ENCODE measurements around the gene ARHGAP20.

The ARHGAP20 gene

DNA sequence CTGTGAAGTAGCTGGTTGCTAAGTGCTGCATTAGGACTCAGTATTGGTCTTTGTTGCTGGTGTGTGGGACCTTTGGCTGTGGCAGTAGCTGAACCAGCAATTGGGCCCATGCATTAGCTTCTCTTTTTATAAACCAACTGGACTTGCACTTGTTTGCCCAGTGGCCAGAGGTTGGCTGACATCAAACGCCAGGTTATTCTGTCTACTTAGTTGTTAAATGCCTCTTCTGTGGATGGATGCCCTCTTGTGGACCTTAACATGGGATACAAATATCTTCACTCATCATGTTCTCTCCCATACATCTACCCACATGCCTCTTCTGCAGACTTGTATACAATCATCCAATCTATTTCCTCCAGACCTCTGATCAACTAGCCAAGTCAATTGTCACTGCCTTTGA lies 26.4 kb upstream of the ARHGAP20 start:
- Histone ChIP-seq H3K4me1 (ENCODE audit: control insufficient read depth in 1 of 2, insufficient read depth in 2 of 2, low read length in 2 of 2) (no peaks in the 10 kb centered on the region), H3K36me3 (ENCODE audit: control insufficient read depth in 1 of 2, insufficient read depth in 2 of 2, low read length in 2 of 2) (no peaks in the 10 kb centered on the region), H3K27ac (ENCODE audit: low read depth, low read length) (no peak overlapping the region), H3K9ac (ENCODE audit: low read depth in 1 of 2, low read length in 2 of 2) (no peak overlapping the region), H3K27me3 (ENCODE audit: control insufficient read depth in 1 of 2, insufficient read depth in 2 of 2, low read length in 2 of 2) (no peaks in the 10 kb centered on the region), H3K9me3 (ENCODE audit: control insufficient read depth in 1 of 2, low read length in 2 of 2) (no peaks in the 10 kb centered on the region), H3K4me3 (ENCODE audit: low read depth in 1 of 2, low read length in 2 of 2) (no peak overlapping the region)

DNA sequence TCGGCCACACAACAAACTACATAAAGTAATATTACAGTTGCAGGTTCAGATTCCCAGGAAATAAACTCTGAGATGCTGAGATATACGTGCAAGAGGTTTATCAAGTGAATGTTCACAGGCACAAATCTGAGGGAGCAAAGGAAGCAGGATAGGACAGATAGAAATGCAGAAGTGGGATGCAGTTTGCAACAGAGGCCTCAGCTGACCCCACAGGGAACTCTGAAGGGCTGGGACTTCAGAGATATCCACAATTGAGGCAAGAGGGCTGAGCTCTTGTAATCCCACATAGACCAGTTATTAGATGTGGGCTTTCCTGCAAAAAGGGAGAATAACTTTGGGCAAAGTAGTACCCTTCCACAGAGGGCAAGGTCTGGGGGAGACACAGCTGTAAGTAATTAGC lies 25.4 kb upstream of the ARHGAP20 start:
- no peaks in the 10 kb centered on the region for H3K4me1 ChIP-seq (ENCODE audit: control insufficient read depth in 1 of 2, insufficient read depth in 2 of 2, low read length in 2 of 2)
- H3K27ac ChIP-seq (ENCODE audit: low read depth, low read length), result no peak overlapping the region
- H3K27me3 ChIP-seq (ENCODE audit: control insufficient read depth in 1 of 2, insufficient read depth in 2 of 2, low read length in 2 of 2), result no peaks in the 10 kb centered on the region
- H3K9ac ChIP-seq (ENCODE audit: low read depth in 1 of 2, low read length in 2 of 2), result no peak overlapping the region
- H3K9me3 ChIP-seq (ENCODE audit: control insufficient read depth in 1 of 2, low read length in 2 of 2), result no peaks in the 10 kb centered on the region
- H3K36me3 ChIP-seq (ENCODE audit: control insufficient read depth in 1 of 2, insufficient read depth in 2 of 2, low read length in 2 of 2), result no peaks in the 10 kb centered on the region
- no peak overlapping the region for H3K4me3 ChIP-seq (ENCODE audit: low read depth in 1 of 2, low read length in 2 of 2)

- H3K9me3 ChIP-seq (ENCODE audit: control insufficient read depth in 1 of 2, low read length in 2 of 2), result no peaks in the 10 kb centered on the region
- no peak overlapping the region for H3K9ac ChIP-seq (ENCODE audit: low read depth in 1 of 2, low read length in 2 of 2)
- H3K36me3 ChIP-seq (ENCODE audit: control insufficient read depth in 1 of 2, insufficient read depth in 2 of 2, low read length in 2 of 2), result no peaks in the 10 kb centered on the region
- H3K4me3 ChIP-seq (ENCODE audit: low read depth in 1 of 2, low read length in 2 of 2), result no peak overlapping the region
- no peaks in the 10 kb centered on the region for H3K27me3 ChIP-seq (ENCODE audit: control insufficient read depth in 1 of 2, insufficient read depth in 2 of 2, low read length in 2 of 2)
- no peak overlapping the region for H3K27ac ChIP-seq (ENCODE audit: low read depth, low read length)
- H3K4me1 ChIP-seq (ENCODE audit: control insufficient read depth in 1 of 2, insufficient read depth in 2 of 2, low read length in 2 of 2), result no peaks in the 10 kb centered on the region
Measured at GRCh38 chr11:110736171-110736553, 23.9 kb upstream of the ARHGAP20 start.

- no peaks in the 10 kb centered on the region for H3K9me3 ChIP-seq (ENCODE audit: control insufficient read depth in 1 of 2, low read length in 2 of 2)
- H3K36me3 ChIP-seq (ENCODE audit: control insufficient read depth in 1 of 2, insufficient read depth in 2 of 2, low read length in 2 of 2), result no peaks in the 10 kb centered on the region
- no peaks in the 10 kb centered on the region for H3K4me1 ChIP-seq (ENCODE audit: control insufficient read depth in 1 of 2, insufficient read depth in 2 of 2, low read length in 2 of 2)
- H3K27ac ChIP-seq (ENCODE audit: low read depth, low read length), result no peak overlapping the region
- H3K4me3 ChIP-seq (ENCODE audit: low read depth in 1 of 2, low read length in 2 of 2), result no peak overlapping the region
- H3K27me3 ChIP-seq (ENCODE audit: control insufficient read depth in 1 of 2, insufficient read depth in 2 of 2, low read length in 2 of 2), result no peaks in the 10 kb centered on the region
- no peak overlapping the region for H3K9ac ChIP-seq (ENCODE audit: low read depth in 1 of 2, low read length in 2 of 2)
Measured at GRCh38 chr11:110735455-110736170, 23.4 kb upstream of the ARHGAP20 start.

DNA sequence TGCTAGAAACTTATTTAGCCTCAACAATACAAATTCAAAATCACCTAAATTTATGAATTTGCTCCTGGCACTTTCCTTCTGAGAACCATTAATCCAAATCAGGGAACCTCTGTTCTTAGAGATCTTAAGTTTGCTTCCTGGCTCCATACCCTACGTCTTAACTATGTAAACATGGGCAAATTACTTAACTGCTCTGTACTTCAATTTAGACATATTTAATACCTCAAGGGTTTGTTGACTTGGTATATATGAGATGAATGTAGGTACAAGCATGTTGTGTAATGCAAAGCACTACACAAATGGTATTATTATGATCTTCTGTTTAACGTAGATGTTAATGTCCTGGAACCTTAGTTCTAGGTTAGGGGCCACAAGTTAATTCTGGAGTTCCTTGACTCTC lies 22.6 kb upstream of the ARHGAP20 start:
- H3K4me3 ChIP-seq (ENCODE audit: low read depth in 1 of 2, low read length in 2 of 2), result no peak overlapping the region
- H3K27me3 ChIP-seq (ENCODE audit: control insufficient read depth in 1 of 2, insufficient read depth in 2 of 2, low read length in 2 of 2), result no peaks in the 10 kb centered on the region
- no peak overlapping the region for H3K27ac ChIP-seq (ENCODE audit: low read depth, low read length)
- no peaks in the 10 kb centered on the region for H3K36me3 ChIP-seq (ENCODE audit: control insufficient read depth in 1 of 2, insufficient read depth in 2 of 2, low read length in 2 of 2)
- H3K9me3 ChIP-seq (ENCODE audit: control insufficient read depth in 1 of 2, low read length in 2 of 2), result no peaks in the 10 kb centered on the region
- H3K4me1 ChIP-seq (ENCODE audit: control insufficient read depth in 1 of 2, insufficient read depth in 2 of 2, low read length in 2 of 2), result no peaks in the 10 kb centered on the region
- no peak overlapping the region for H3K9ac ChIP-seq (ENCODE audit: low read depth in 1 of 2, low read length in 2 of 2)

DNA sequence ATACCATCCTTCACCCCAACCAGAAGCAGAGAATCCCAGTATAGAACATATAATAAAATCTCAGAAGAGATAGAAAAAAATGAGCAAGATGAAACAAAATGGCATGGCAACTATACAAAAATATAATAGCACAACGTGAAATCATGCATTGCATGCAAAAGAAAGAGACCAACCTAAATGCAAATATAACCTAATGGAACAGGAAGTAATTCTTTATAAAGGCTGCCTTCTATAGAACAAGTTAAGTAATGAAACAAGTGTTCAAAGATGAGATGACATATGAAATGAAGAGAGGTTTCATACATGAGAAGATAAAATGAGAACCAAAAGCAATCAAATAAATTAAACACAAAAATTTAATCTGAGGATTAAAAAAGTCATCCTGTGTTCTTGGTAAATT lies 18.5 kb upstream of the ARHGAP20 start:
- H3K4me3 ChIP-seq (ENCODE audit: low read depth in 1 of 2, low read length in 2 of 2), result no peak overlapping the region
- no peaks in the 10 kb centered on the region for H3K36me3 ChIP-seq (ENCODE audit: control insufficient read depth in 1 of 2, insufficient read depth in 2 of 2, low read length in 2 of 2)
- no peaks in the 10 kb centered on the region for H3K9me3 ChIP-seq (ENCODE audit: control insufficient read depth in 1 of 2, low read length in 2 of 2)
- no peak overlapping the region for H3K27ac ChIP-seq (ENCODE audit: low read depth, low read length)
- no peaks in the 10 kb centered on the region for H3K27me3 ChIP-seq (ENCODE audit: control insufficient read depth in 1 of 2, insufficient read depth in 2 of 2, low read length in 2 of 2)
- H3K4me1 ChIP-seq (ENCODE audit: control insufficient read depth in 1 of 2, insufficient read depth in 2 of 2, low read length in 2 of 2), result no peaks in the 10 kb centered on the region
- no peak overlapping the region for H3K9ac ChIP-seq (ENCODE audit: low read depth in 1 of 2, low read length in 2 of 2)

- H3K27me3 ChIP-seq (ENCODE audit: control insufficient read depth in 1 of 2, insufficient read depth in 2 of 2, low read length in 2 of 2), result no peaks in the 10 kb centered on the region
- H3K9me3 ChIP-seq (ENCODE audit: control insufficient read depth in 1 of 2, low read length in 2 of 2), result no peaks in the 10 kb centered on the region
- no peak overlapping the region for H3K9ac ChIP-seq (ENCODE audit: low read depth in 1 of 2, low read length in 2 of 2)
- H3K4me1 ChIP-seq (ENCODE audit: control insufficient read depth in 1 of 2, insufficient read depth in 2 of 2, low read length in 2 of 2), result no peaks in the 10 kb centered on the region
- H3K4me3 ChIP-seq (ENCODE audit: low read depth in 1 of 2, low read length in 2 of 2), result no peak overlapping the region
- no peaks in the 10 kb centered on the region for H3K36me3 ChIP-seq (ENCODE audit: control insufficient read depth in 1 of 2, insufficient read depth in 2 of 2, low read length in 2 of 2)
- no peak overlapping the region for H3K27ac ChIP-seq (ENCODE audit: low read depth, low read length)
Measured at GRCh38 chr11:110728883-110729282, 16.6 kb upstream of the ARHGAP20 start.

DNA sequence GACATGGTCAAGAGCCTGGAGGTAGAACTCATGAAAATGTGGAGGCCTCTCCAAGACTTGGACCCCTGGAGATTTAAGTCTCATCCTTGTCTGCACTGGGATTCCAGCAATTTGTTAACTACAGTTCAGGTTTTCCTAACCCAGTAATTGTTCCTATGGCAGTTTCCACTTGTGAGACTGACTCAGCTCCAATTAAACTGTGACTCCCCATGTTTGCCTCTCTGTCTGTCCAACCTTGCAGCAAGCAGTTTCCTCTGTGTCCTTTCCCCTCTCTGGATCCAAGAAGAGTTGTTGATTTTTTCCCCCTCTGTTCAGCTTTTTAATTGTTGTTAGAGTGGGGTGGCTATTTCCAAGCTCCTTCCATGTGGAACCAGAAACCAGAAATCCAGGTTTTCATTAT lies 16.2 kb upstream of the ARHGAP20 start:
- Histone ChIP-seq H3K4me3 (ENCODE audit: low read depth in 1 of 2, low read length in 2 of 2) (no peak overlapping the region), H3K27me3 (ENCODE audit: control insufficient read depth in 1 of 2, insufficient read depth in 2 of 2, low read length in 2 of 2) (no peaks in the 10 kb centered on the region), H3K9ac (ENCODE audit: low read depth in 1 of 2, low read length in 2 of 2) (no peak overlapping the region), H3K36me3 (ENCODE audit: control insufficient read depth in 1 of 2, insufficient read depth in 2 of 2, low read length in 2 of 2) (no peaks in the 10 kb centered on the region), H3K27ac (ENCODE audit: low read depth, low read length) (no peak overlapping the region), H3K4me1 (ENCODE audit: control insufficient read depth in 1 of 2, insufficient read depth in 2 of 2, low read length in 2 of 2) (no peaks in the 10 kb centered on the region), H3K9me3 (ENCODE audit: control insufficient read depth in 1 of 2, low read length in 2 of 2) (no peaks in the 10 kb centered on the region)

GRCh38 chr11:110724358-110724757 lies 12.1 kb upstream of the ARHGAP20 start:
- Histone ChIP-seq H3K4me1 (ENCODE audit: control insufficient read depth in 1 of 2, insufficient read depth in 2 of 2, low read length in 2 of 2) (no peaks in the 10 kb centered on the region), H3K9me3 (ENCODE audit: control insufficient read depth in 1 of 2, low read length in 2 of 2) (no peaks in the 10 kb centered on the region), H3K27ac (ENCODE audit: low read depth, low read length) (no peak overlapping the region), H3K9ac (ENCODE audit: low read depth in 1 of 2, low read length in 2 of 2) (no peak overlapping the region), H3K4me3 (ENCODE audit: low read depth in 1 of 2, low read length in 2 of 2) (no peak overlapping the region), H3K27me3 (ENCODE audit: control insufficient read depth in 1 of 2, insufficient read depth in 2 of 2, low read length in 2 of 2) (no peaks in the 10 kb centered on the region), H3K36me3 (ENCODE audit: control insufficient read depth in 1 of 2, insufficient read depth in 2 of 2, low read length in 2 of 2) (no peaks in the 10 kb centered on the region)

DNA sequence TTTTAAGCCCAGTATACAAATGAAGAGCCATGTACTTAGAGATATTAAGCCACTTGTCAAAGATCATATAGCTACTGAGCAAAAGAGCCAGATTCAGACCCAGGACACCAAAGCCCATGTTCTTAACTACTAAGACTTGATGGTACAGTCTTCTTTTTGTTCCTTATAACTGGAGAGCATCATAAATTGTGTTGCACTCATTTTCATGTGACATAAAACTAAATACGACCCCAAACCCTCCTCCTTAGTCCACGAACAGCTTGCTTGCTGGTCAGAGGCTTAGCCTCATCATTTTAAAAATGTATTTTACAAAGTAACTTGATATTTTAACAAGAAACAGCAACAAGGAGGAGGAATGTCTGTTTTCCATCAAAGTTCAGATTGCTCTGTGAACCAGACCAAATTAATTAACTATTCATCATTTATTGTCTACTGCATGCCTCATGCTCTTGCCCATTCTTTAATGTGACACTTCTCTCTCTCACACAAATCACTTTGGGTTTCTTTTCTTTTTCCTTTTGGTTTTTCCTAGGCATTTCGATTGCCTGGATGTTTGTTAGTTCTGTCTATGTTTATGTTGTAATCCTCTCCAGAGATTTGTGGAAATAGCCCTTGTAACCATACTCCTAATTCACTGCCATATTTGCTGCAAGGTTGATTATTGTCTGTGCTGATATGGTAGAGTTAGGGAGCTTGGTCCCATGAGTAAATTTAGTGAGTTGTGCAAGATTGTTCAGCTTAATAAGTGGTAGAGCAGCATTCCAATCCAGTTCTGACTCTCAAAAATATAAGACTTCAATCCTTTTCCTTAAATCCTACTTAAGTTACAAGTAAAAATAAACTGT lies 8.4 kb upstream of the ARHGAP20 start:
- H3K4me3 ChIP-seq (ENCODE audit: low read depth in 1 of 2, low read length in 2 of 2), result no peak overlapping the region
- H3K27me3 ChIP-seq (ENCODE audit: control insufficient read depth in 1 of 2, insufficient read depth in 2 of 2, low read length in 2 of 2), result no peaks in the 10 kb centered on the region
- H3K36me3 ChIP-seq (ENCODE audit: control insufficient read depth in 1 of 2, insufficient read depth in 2 of 2, low read length in 2 of 2), result no peaks in the 10 kb centered on the region
- no peaks in the 10 kb centered on the region for H3K9me3 ChIP-seq (ENCODE audit: control insufficient read depth in 1 of 2, low read length in 2 of 2)
- H3K27ac ChIP-seq (ENCODE audit: low read depth, low read length), result no peak overlapping the region
- no peaks in the 10 kb centered on the region for H3K4me1 ChIP-seq (ENCODE audit: control insufficient read depth in 1 of 2, insufficient read depth in 2 of 2, low read length in 2 of 2)
- no peak overlapping the region for H3K9ac ChIP-seq (ENCODE audit: low read depth in 1 of 2, low read length in 2 of 2)
